C4-2B (cell line): ENCODE measurements around the gene MCEMP1.

ENCODE experiments used
- ZFX ChIP-seq: fragments of 450-650 bp; IDR thresholded peaks from 2 replicates; pipeline ENCODE4 v1.6.1; 2017
- TF ChIP-seq, protein P1 (sequence below): fragments of 450-650 bp; conservative IDR thresholded peaks from 2 replicates; pipeline ENCODE4 v1.5.1; 2017; ENCODE audit warnings: mild to moderate bottlenecking

DNA sequence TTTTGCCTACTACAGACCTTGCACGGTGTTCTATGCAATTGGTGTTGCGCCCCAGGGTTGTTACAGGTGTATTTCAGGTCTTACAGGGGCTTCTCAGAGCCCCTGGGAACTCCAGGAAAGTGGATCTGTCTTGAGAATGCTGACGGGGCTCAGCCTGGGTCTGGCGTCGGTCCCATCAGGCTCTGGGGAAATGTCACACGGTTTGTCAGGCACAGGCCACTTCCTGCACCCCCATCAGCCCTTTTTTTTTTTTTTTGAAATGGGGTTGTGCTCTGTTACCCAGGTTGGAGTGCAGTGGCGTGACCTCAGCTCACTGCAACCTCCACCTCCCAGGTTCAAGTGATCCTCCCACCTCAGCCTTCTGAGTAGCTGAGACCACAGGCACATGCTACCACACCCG lies 41.8 kb downstream of the MCEMP1 start:
- TF ChIP-seq, protein P1, sequence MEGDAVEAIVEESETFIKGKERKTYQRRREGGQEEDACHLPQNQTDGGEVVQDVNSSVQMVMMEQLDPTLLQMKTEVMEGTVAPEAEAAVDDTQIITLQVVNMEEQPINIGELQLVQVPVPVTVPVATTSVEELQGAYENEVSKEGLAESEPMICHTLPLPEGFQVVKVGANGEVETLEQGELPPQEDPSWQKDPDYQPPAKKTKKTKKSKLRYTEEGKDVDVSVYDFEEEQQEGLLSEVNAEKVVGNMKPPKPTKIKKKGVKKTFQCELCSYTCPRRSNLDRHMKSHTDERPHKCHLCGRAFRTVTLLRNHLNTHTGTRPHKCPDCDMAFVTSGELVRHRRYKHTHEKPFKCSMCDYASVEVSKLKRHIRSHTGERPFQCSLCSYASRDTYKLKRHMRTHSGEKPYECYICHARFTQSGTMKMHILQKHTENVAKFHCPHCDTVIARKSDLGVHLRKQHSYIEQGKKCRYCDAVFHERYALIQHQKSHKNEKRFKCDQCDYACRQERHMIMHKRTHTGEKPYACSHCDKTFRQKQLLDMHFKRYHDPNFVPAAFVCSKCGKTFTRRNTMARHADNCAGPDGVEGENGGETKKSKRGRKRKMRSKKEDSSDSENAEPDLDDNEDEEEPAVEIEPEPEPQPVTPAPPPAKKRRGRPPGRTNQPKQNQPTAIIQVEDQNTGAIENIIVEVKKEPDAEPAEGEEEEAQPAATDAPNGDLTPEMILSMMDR: no peak
- TF ChIP-seq ZFX: no peak
